HCT116 (cell line): Measurements from ENCODE around the gene COBL. TPM values are rescaled to one million over a fixed set of nuclear protein-coding genes. Genes with fewer than 3 reads are reported as not detected.

Experiments used
- ATAC-seq: fragments of 200-7000 bp; cut with Tn5 transposase; 2 replicates; pipeline ENCODE4 v1.9.1; 2020; ENCODE audit warnings: mild to moderate bottlenecking, moderate library complexity
- BruUV-seq: library from RNA; stranded (reverse); fragments of 400-500 nt; replicated peaks from 2 replicates; lab custom pipeline; 2021; lab: Mats Ljungman, UMichigan
- CTCF ChIA-PET: fragments of 300-600 bp; sonication (Branson Sonifier 250); formaldehyde crosslinking; loops from one replicate; lab custom pipeline; 2021; ENCODE audit warnings: antibody characterized with exemption; lab: Charles Lee
- POLR2A ChIA-PET: fragments of 300-600, 350-600 bp; sonication (Branson Sonifier 250); formaldehyde crosslinking; loops from one replicate; lab custom pipeline; 2021; ENCODE audit warnings: antibody characterized with exemption; lab: Charles Lee
- RAD21 ChIA-PET, 2 experiments: fragments of 300-600 bp; sonication (Branson Sonifier 250); formaldehyde crosslinking; loops; one replicate each; lab custom pipeline; 2023; ENCODE audit warnings: low total read pairs in 2 of 2; ENCODE audit not compliant: uncharacterized antibody in 2 of 2, unreplicated experiment in 2 of 2, low non-redundant PET in 1 of 2; lab: Charles Lee
- DNase-seq: peaks from one replicate; pipeline ENCODE4 v3.0.0-alpha.2; 2010; ENCODE audit warnings: low read depth, low spot score
- H2AFZ ChIP-seq: fragments of 200-600 bp; shearing (Covaris generic), sonication (generic); 2 replicates; pipeline ENCODE4 v1.6.1; 2017; ENCODE audit warnings: low read depth, mixed run types, mixed read lengths, antibody characterized with exemption, low read length; ENCODE audit not compliant: poor library complexity, severe bottlenecking
- H3K27ac ChIP-seq: 2 replicates; pipeline ENCODE4 v1.5.1; 2012; ENCODE audit warnings: low read depth, low read length
- H3K27me3 ChIP-seq: fragments of 200-600 bp; sonication (generic); 2 replicates; pipeline ENCODE4 v1.6.1; 2016; ENCODE audit warnings: mixed run types, low read length, mixed read lengths; ENCODE audit not compliant: insufficient read depth
- H3K36me3 ChIP-seq, 2 experiments: fragments of 200-500 bp in 1 of 2; fragments of 200-600 bp in 1 of 2; sonication (Bioruptor generic) in 1 of 2; sonication (generic) in 1 of 2; 2 replicates each; pipeline versions ENCODE4 v1.5.1 to v1.6.1; 2014 to 2016; ENCODE audit warnings: low read length in 2 of 2, inconsistent platforms in 1 of 2, mixed read lengths in 1 of 2, mixed run types in 1 of 2; ENCODE audit not compliant: insufficient read depth in 2 of 2, control insufficient read depth in 1 of 2
- H3K4me1 ChIP-seq, 2 experiments: fragments of 200-600 bp in 1 of 2; sonication (generic) in 1 of 2; 2 replicates each; pipeline versions ENCODE4 v1.5.1 to v1.6.1; 2012 to 2017; ENCODE audit warnings: low read length in 2 of 2, inconsistent platforms in 1 of 2, mild to moderate bottlenecking in 1 of 2, mixed read lengths in 1 of 2, mixed run types in 1 of 2, moderate library complexity in 1 of 2; ENCODE audit not compliant: insufficient read depth in 2 of 2, control insufficient read depth in 1 of 2
- H3K4me2 ChIP-seq: fragments of 200-600 bp; sonication (generic); 2 replicates; pipeline ENCODE4 v1.6.1; 2017; ENCODE audit warnings: mixed run types, low read length, mixed read lengths
- H3K4me3 ChIP-seq, 2 experiments: fragments of 200-600 bp in 1 of 2; sonication (generic) in 1 of 2; replicated peaks in 1 of 2; 2 replicates each; pipeline ENCODE4 v1.5.1; 2011 to 2016; ENCODE audit warnings: low read length in 2 of 2, control low read depth in 1 of 2, low read depth in 1 of 2, mild to moderate bottlenecking in 1 of 2, mixed read lengths in 1 of 2, mixed run types in 1 of 2
- H3K79me2 ChIP-seq: fragments of 200-600 bp; sonication (generic); 2 replicates; pipeline ENCODE4 v1.6.1; 2017; ENCODE audit warnings: mild to moderate bottlenecking, mixed run types, low read length, moderate library complexity, mixed read lengths; ENCODE audit not compliant: insufficient read depth
- H3K9ac ChIP-seq: fragments of 200-600 bp; sonication (generic); 2 replicates; pipeline ENCODE4 v1.6.1; 2016; ENCODE audit warnings: low read length, mixed read lengths
- H3K9me2 ChIP-seq: fragments of 200-600 bp; sonication (generic), shearing (Covaris generic); 2 replicates; pipeline ENCODE4 v1.6.1; 2017; ENCODE audit warnings: mixed run types, mild to moderate bottlenecking, moderate library complexity; ENCODE audit not compliant: insufficient read depth
- H3K9me3 ChIP-seq, 2 experiments: fragments of 200-500 bp in 1 of 2; fragments of 200-600 bp in 1 of 2; sonication (Bioruptor generic) in 1 of 2; sonication (generic) in 1 of 2; 2 replicates each; pipeline ENCODE4 v1.6.1; 2014 to 2017; ENCODE audit warnings: low read length in 2 of 2, mixed read lengths in 2 of 2, inconsistent platforms in 1 of 2, low read depth in 1 of 2, mild to moderate bottlenecking in 1 of 2, mixed run types in 1 of 2, moderate library complexity in 1 of 2; ENCODE audit not compliant: control insufficient read depth in 1 of 2, insufficient read depth in 1 of 2
- H4K20me1 ChIP-seq: fragments of 200-600 bp; sonication (generic), shearing (Covaris generic); 2 replicates; pipeline ENCODE4 v1.6.1; 2017; ENCODE audit warnings: mixed run types, mild to moderate bottlenecking, moderate library complexity; ENCODE audit not compliant: insufficient read depth
- ATF3 ChIP-seq: IDR thresholded peaks from 2 replicates; pipeline ENCODE4 v1.6.1; 2012
- CEBPB ChIP-seq: IDR thresholded peaks from 2 replicates; pipeline ENCODE4 v1.6.1; 2012; ENCODE audit warnings: low read depth
- ELF1 ChIP-seq: IDR thresholded peaks from 2 replicates; pipeline ENCODE4 v1.6.1; 2012; ENCODE audit warnings: low read depth, borderline replicate concordance
- EZH2 ChIP-seq: fragments of 200-600 bp; sonication (generic); IDR thresholded peaks from 2 replicates; pipeline ENCODE4 v1.6.1; 2017; ENCODE audit warnings: antibody characterized with exemption, mixed run types
- FOSL1 ChIP-seq: IDR thresholded peaks from 2 replicates; pipeline ENCODE4 v1.6.1; 2012; ENCODE audit warnings: low read depth
- MAX ChIP-seq: IDR thresholded peaks from 2 replicates; pipeline ENCODE4 v1.6.1; 2012
- POLR2A ChIP-seq: IDR thresholded peaks from 2 replicates; pipeline ENCODE4 v1.7.0; 2011; ENCODE audit warnings: borderline replicate concordance; ENCODE audit not compliant: insufficient read depth, insufficient read length; ENCODE audit errors: extremely low read depth
- POLR2AphosphoS5 ChIP-seq: IDR thresholded peaks from 2 replicates; pipeline ENCODE4 v1.6.1; 2011; ENCODE audit warnings: mild to moderate bottlenecking, low read depth, low read length, moderate library complexity
- REST ChIP-seq: IDR thresholded peaks from 2 replicates; pipeline ENCODE4 v1.6.1; 2012; ENCODE audit warnings: low read depth
- SIN3A ChIP-seq: IDR thresholded peaks from 2 replicates; pipeline ENCODE4 v1.6.1; 2012; ENCODE audit warnings: low read depth
- SRF ChIP-seq: IDR thresholded peaks from 2 replicates; pipeline ENCODE4 v1.6.1; 2012; ENCODE audit warnings: low read depth
- ZNF274 ChIP-seq: fragments of 200-500 bp; sonication (Bioruptor generic); IDR thresholded peaks from 2 replicates; pipeline ENCODE4 v1.6.1; 2014; ENCODE audit warnings: mild to moderate bottlenecking, low read depth, low read length, inconsistent platforms
- intact Hi-C: fragments of 100-400 bp; cut with micrococcal nuclease; formaldehyde crosslinking; loops from 2 replicates; pipeline ENCODE4 v1.10.0; 2022
- total RNA-seq: library from RNA; stranded (reverse); gene quantifications from one replicate; pipeline ENCODE4 v1.2.1, GENCODE V29; 2021; ENCODE audit not compliant: unreplicated experiment

COBL gene
- total RNA-seq, 1 experiment from 2014 or later = 19.3 TPM

GRCh38 chr7:51055039-51055840, 261.4 kb downstream of the COBL start:
- H3K9me3 ChIP-seq = no peaks in the 10 kb centered on the region
- DNase-seq (no peak), ATAC-seq (no peak)
- H3K27me3 ChIP-seq = no peaks in the 10 kb centered on the region
- no peaks in the 10 kb centered on the region for H3K79me2 ChIP-seq
- no peaks in the 10 kb centered on the region for H3K36me3 ChIP-seq
- H3K9me2 ChIP-seq = no peaks in the 10 kb centered on the region
- POLR2A ChIA-PET = no interaction called here
- no peak overlapping the region for H2AFZ ChIP-seq
- TF ChIP-seq ATF3 (no peak), ZNF274 (no peak), SIN3A (no peak), POLR2A (no peak), SRF (no peak), MAX (no peak)
- H3K4me3 ChIP-seq = no peak overlapping the region
- RAD21 ChIA-PET = no interaction called here
- CTCF ChIA-PET = no interaction called here
- no peaks in the 10 kb centered on the region for H4K20me1 ChIP-seq
- no peak overlapping the region for H3K4me2 ChIP-seq
- no TSS peak for BruUV-seq
- intact Hi-C loops = no loop called here
- H3K27ac ChIP-seq = no peak overlapping the region
- no peaks in the 10 kb centered on the region for H3K4me1 ChIP-seq
- no peak overlapping the region for H3K9ac ChIP-seq

- no TSS peak for BruUV-seq
- no peak overlapping the region for H3K27ac ChIP-seq
- peaks cover 8% of the 10 kb centered on the region; the same call in 1 of the 2 replicates for H3K27me3 ChIP-seq
- H3K79me2 ChIP-seq = no peaks in the 10 kb centered on the region
- H3K9me3 ChIP-seq = no peaks in the 10 kb centered on the region
- no peaks in the 10 kb centered on the region for H4K20me1 ChIP-seq
- no peaks in the 10 kb centered on the region for H3K4me1 ChIP-seq
- POLR2A ChIA-PET = no interaction called here
- no peaks in the 10 kb centered on the region for H3K9me2 ChIP-seq
- H3K4me3 ChIP-seq = no peak overlapping the region
- RAD21 ChIA-PET = no interaction called here
- H3K36me3 ChIP-seq = no peaks in the 10 kb centered on the region
- no peak overlapping the region for H3K4me2 ChIP-seq
- H3K9ac ChIP-seq = no peak overlapping the region
- CTCF ChIA-PET = no interaction called here
- intact Hi-C loops = no loop called here
- ATAC-seq = no peak
- TF ChIP-seq FOSL1 (no peak), REST (no peak), EZH2 (no peak), POLR2AphosphoS5 (no peak), CEBPB (no peak), ELF1 (no peak), SIN3A (no peak)
- no peak overlapping the region for H2AFZ ChIP-seq
- DNase-seq = no peak
These were observed 262.4 kb downstream of the COBL start for GRCh38 chr7:51054231-51054630.
